PC-3 (cell line): Measurements from ENCODE around the gene UBP1.

Experiments
- CTCF ChIP-seq: fragments of 300-600 bp; sonication (generic); conservative IDR thresholded peaks from 2 replicates; pipeline ENCODE4 v1.5.1; 2017; ENCODE audit warnings: antibody characterized with exemption, low read depth, mild to moderate bottlenecking, low read length
- EZH2phosphoT487 ChIP-seq: fragments of 300-600 bp; sonication (generic); IDR thresholded peaks from 2 replicates; pipeline ENCODE4 v1.6.1; 2018; ENCODE audit warnings: mild to moderate bottlenecking, antibody characterized with exemption, low read length, borderline replicate concordance

- TF ChIP-seq CTCF (no peak), EZH2phosphoT487 (no peak)
Measured at GRCh38 chr3:33386631-33387030, 53.6 kb downstream of the UBP1 start.
